ENCODE data around the gene SLC39A13. TPM values are rescaled to one million over a fixed set of nuclear protein-coding genes. Genes with fewer than 3 reads are reported as not detected.

SLC39A13 gene
- total RNA-seq, 2 experiments from 2014 or later: 36.6 to 39.2 TPM

GRCh38 chr11:47414685-47415070, 6.3 kb downstream of the SLC39A13 start:
- Histone ChIP-seq H3K27ac (ENCODE audit: low read depth in 1 of 2, low read length in 2 of 2) (no peak overlapping the region), H3K9me3 (ENCODE audit: control insufficient read depth in 1 of 2, insufficient read depth in 1 of 2, low read length in 2 of 2) (no peaks in the 10 kb centered on the region), H3K4me3 (ENCODE audit: low read length) (no peak overlapping the region), H3K36me3 (ENCODE audit: insufficient read depth, low read length) (peaks cover 49% of the 10 kb centered on the region), H3K4me1 (ENCODE audit: insufficient read depth, low read length) (peaks cover 17% of the 10 kb centered on the region), H3K27me3 (ENCODE audit: control insufficient read depth in 1 of 2, insufficient read depth in 2 of 2, low read length in 2 of 2) (no peaks in the 10 kb centered on the region)
- H3K27me3 Mint-ChIP-seq: no peaks in the 10 kb centered on the region
- peaks cover 58% of the 10 kb centered on the region for H3K36me3 Mint-ChIP-seq (ENCODE audit: low read depth)
- intact Hi-C loops (cut with DNase I, micrococcal nuclease): no loop called here
- DNase-seq (peak in 1 of 14 experiments; percentile 14), ATAC-seq (ENCODE audit: poor library complexity) (no peak)
- H3K27ac Mint-ChIP-seq: no peak overlapping the region
- H3K4me3 Mint-ChIP-seq: no peak overlapping the region
- H3K9me3 Mint-ChIP-seq: no peaks in the 10 kb centered on the region
- no peaks in the 10 kb centered on the region for H3K4me1 Mint-ChIP-seq (ENCODE audit: low read depth)
- ChIA-PET CTCF (no interaction called here), POLR2A (no interaction called here)
- no peak for TF ChIP-seq CTCF (IDR thresholded peaks at IDR 0.05)

- TF ChIP-seq CTCF (IDR thresholded peaks at IDR 0.05): no peak
- peaks cover 64% of the 10 kb centered on the region for H3K36me3 Mint-ChIP-seq (ENCODE audit: low read depth)
- H3K4me1 Mint-ChIP-seq (ENCODE audit: low read depth): no peaks in the 10 kb centered on the region
- H3K9me3 Mint-ChIP-seq: no peaks in the 10 kb centered on the region
- intact Hi-C loops (cut with DNase I, micrococcal nuclease): no loop called here
- Histone ChIP-seq H3K27ac (ENCODE audit: low read depth in 1 of 2, low read length in 2 of 2) (no peak overlapping the region), H3K4me3 (ENCODE audit: low read length) (no peak overlapping the region), H3K36me3 (ENCODE audit: insufficient read depth, low read length) (peaks cover 55% of the 10 kb centered on the region), H3K4me1 (ENCODE audit: insufficient read depth, low read length) (peaks cover 11% of the 10 kb centered on the region), H3K9me3 (ENCODE audit: control insufficient read depth in 1 of 2, insufficient read depth in 1 of 2, low read length in 2 of 2) (no peaks in the 10 kb centered on the region), H3K27me3 (ENCODE audit: control insufficient read depth in 1 of 2, insufficient read depth in 2 of 2, low read length in 2 of 2) (no peaks in the 10 kb centered on the region)
- ATAC-seq (ENCODE audit: poor library complexity): no peak
- no peak overlapping the region for H3K27ac Mint-ChIP-seq
- no peak overlapping the region for H3K4me3 Mint-ChIP-seq
- CTCF ChIA-PET: no interaction called here
- DNase-seq: peak in 1 of 14 experiments; percentile 16
- POLR2A ChIA-PET: interaction anchor here (0.7 kb wide), 1 partner anchor 11 kb away, joined by 3 read pairs; the partner anchor contains the start of gene PSMC3
- H3K27me3 Mint-ChIP-seq: no peaks in the 10 kb centered on the region
These were observed 6.9 kb downstream of the SLC39A13 start for GRCh38 chr11:47415091-47415854.

- Mint-ChIP-seq H3K4me3 (no peak overlapping the region), H3K27me3 (no peaks in the 10 kb centered on the region), H3K9me3 (no peaks in the 10 kb centered on the region), H3K27ac (no peak overlapping the region), H3K4me1 (ENCODE audit: low read depth) (no peaks in the 10 kb centered on the region), H3K36me3 (ENCODE audit: low read depth) (peaks cover 70% of the 10 kb centered on the region)
- peaks cover 8% of the 10 kb centered on the region for H3K4me1 ChIP-seq (ENCODE audit: insufficient read depth, low read length)
- no peaks in the 10 kb centered on the region for H3K27me3 ChIP-seq (ENCODE audit: control insufficient read depth in 1 of 2, insufficient read depth in 2 of 2, low read length in 2 of 2)
- peak in 1 of 14 experiments; percentile 13 for DNase-seq
- peaks cover 61% of the 10 kb centered on the region for H3K36me3 ChIP-seq (ENCODE audit: insufficient read depth, low read length)
- CTCF ChIA-PET: no interaction called here
- no peaks in the 10 kb centered on the region for H3K9me3 ChIP-seq (ENCODE audit: control insufficient read depth in 1 of 2, insufficient read depth in 1 of 2, low read length in 2 of 2)
- H3K4me3 ChIP-seq (ENCODE audit: low read length): no peak overlapping the region
- intact Hi-C loops (cut with DNase I, micrococcal nuclease): no loop called here
- ATAC-seq (ENCODE audit: poor library complexity): no peak
- POLR2A ChIA-PET: interaction anchor here (0.7 kb wide), 1 partner anchor 10 kb away, joined by 3 read pairs; the partner anchor contains the start of gene PSMC3
- TF ChIP-seq CTCF (IDR thresholded peaks at IDR 0.05): no peak
- no peak overlapping the region for H3K27ac ChIP-seq (ENCODE audit: low read depth in 1 of 2, low read length in 2 of 2)
These were observed 7.6 kb downstream of the SLC39A13 start for GRCh38 chr11:47415949-47416472.

Measured in CD4-positive, alpha-beta T cell (primary cell).